ENCODE measurements around the gene SYNPO.

Gene SYNPO

DNA sequence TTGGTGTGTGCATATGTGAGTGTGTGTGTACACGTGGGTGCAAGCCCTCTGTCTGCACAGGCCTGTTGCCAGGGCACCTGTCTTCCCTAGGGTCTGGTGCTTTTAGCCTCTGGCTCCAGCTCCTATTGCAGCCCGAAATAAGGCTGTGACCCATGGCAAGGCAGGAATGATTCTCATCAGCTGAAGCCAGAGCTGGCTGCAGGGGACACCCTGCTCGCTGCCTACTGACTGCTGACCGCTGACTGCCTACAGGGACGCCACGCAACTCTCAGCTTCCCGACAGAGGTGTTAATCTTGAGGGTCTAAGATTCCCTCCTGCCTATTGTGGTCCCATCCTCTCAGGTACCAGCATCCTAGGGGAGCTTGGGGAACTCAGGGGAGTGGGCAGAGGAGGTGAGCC lies 20.6 kb downstream of the SYNPO start, which contains the start of gene MYOZ3:
MYOZ3 (plus strand) TSS at position 166 of the 400 bp plus-strand sequence. CDS start 1,691 bp downstream, outside the sequence.
- TF ChIP-seq, protein P1, sequence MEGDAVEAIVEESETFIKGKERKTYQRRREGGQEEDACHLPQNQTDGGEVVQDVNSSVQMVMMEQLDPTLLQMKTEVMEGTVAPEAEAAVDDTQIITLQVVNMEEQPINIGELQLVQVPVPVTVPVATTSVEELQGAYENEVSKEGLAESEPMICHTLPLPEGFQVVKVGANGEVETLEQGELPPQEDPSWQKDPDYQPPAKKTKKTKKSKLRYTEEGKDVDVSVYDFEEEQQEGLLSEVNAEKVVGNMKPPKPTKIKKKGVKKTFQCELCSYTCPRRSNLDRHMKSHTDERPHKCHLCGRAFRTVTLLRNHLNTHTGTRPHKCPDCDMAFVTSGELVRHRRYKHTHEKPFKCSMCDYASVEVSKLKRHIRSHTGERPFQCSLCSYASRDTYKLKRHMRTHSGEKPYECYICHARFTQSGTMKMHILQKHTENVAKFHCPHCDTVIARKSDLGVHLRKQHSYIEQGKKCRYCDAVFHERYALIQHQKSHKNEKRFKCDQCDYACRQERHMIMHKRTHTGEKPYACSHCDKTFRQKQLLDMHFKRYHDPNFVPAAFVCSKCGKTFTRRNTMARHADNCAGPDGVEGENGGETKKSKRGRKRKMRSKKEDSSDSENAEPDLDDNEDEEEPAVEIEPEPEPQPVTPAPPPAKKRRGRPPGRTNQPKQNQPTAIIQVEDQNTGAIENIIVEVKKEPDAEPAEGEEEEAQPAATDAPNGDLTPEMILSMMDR (IDR thresholded peaks at IDR 0.05; ENCODE audit: low read depth, low read length) = no peak
- no peak within 1 kb of the TSS for H3K4me3 ChIP-seq (ENCODE audit: low read depth, low read length)

DNA sequence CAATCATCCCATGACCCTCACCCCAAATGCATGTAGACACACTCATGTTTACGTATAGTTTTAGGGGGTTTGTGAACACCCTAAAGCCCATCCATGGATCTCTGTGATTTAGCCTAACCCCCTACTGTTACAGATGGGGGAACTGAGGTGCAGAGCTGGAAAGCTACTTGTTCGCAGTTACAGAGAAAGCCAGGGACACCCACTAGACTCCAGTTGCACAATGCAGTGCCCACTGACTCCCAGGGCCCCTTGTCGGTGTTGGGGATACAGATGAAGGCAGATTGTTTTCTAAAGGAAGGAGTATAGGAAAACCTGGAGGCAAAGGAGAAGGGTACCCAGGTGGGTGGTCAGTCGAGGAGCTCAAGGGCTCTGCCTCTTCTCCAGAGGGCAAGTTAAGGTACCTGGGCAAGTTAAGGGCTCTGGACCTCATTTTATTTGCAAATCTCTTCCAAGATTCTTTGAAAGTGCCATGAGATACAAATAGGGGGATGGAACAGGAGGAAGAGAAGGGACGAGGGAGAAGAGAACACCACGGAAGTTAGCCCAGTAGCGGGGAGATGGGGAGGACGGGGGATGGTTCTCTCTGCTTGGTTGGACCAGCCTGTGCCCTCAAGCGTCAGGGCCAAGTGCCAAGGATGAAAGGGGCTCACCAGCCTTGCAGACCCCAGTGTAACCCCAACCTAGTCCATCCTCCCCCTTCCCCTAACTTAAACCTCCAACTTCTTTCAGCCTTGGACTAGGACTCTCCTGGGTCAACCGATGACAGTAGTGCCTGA lies 21.5 kb downstream of the SYNPO start:
- TF ChIP-seq, protein P1 (IDR thresholded peaks at IDR 0.05; ENCODE audit: low read depth, low read length) = no peak
- H3K4me3 ChIP-seq (ENCODE audit: low read depth, low read length) = no peak overlapping the region

DNA sequence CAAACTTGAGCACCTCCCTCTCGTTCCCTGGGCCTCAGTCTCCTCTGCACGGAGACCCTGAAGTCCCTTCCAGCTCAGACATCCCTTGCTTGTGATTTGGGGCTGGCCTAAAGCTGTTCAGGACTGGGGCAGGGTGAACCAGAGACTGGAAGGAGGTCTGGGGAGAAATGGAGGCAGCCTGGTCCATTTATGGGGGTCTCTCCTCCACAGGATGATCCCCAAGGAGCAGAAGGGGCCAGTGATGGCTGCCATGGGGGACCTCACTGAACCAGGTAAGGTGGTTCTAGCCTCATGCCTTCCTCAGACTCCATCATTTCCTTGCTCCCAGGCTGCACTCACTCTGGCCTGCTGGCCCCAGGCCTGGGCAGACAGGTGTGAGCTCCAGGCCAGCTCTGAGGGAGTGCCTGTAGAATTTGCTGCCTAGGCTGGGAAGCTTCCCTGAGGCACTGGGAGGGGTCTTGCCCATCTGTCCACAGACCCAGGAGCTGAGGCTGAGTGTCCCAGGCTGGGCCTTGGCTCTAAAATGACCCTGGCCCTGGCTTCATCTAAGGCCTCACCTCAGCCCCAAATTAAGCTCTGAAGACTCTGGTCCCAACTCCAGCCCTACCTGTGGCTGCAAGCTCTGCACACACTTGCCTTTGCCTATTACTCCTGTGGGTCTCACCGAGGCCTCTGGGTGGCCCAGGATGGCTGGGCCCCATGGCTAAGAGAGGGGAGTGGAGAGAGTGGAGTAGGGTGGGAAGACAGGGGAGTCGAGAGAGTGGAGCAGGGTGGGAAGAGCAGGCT lies 22.5 kb downstream of the SYNPO start:
- TF ChIP-seq, protein P1 (IDR thresholded peaks at IDR 0.05; ENCODE audit: low read depth, low read length) = no peak
- H3K4me3 ChIP-seq (ENCODE audit: low read depth, low read length) = no peak overlapping the region

DNA sequence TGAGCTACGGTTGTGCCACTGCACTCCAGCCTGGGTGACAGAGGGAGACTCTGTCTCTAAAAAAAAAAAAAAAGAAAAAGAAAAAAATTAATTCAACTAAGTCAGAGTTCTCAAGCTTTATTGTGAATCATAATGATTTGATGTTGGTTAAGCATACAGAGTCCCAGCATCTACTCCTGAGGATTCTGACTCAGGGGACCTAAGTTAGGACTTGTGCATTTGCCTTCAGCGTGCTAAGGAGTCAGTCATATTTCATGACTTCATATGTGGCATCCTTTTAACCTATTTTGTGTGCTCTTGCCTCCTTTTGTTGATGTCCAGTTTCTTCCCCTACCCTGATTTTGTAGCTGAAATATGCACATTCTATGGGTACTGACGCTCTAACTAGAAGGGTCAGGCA lies 23.5 kb downstream of the SYNPO start:
- TF ChIP-seq, protein P1 (IDR thresholded peaks at IDR 0.05; ENCODE audit: low read depth, low read length) = no peak
- no peak overlapping the region for H3K4me3 ChIP-seq (ENCODE audit: low read depth, low read length)

DNA sequence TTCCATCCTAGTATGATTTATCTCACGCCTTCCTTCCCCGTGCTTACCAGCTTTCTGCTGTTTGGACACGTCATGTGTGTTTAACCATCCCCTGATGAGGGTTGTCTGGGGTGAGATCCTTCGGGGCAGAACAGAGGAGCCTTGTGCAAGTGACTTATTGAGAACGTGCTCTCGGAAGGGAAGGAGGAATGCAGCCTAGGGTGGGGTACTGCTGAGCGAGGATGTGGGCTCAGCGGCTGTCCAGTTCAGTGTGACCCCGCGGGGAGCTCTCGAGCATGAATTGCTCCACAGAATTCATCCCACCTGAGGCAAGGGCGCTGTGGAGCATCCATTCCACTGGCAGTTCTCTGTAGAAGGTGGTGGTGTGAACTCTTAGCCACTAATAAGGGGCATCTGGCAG lies 24.6 kb downstream of the SYNPO start:
- TF ChIP-seq, protein P1 (IDR thresholded peaks at IDR 0.05; ENCODE audit: low read depth, low read length) = no peak
- no peak overlapping the region for H3K4me3 ChIP-seq (ENCODE audit: low read depth, low read length)

DNA sequence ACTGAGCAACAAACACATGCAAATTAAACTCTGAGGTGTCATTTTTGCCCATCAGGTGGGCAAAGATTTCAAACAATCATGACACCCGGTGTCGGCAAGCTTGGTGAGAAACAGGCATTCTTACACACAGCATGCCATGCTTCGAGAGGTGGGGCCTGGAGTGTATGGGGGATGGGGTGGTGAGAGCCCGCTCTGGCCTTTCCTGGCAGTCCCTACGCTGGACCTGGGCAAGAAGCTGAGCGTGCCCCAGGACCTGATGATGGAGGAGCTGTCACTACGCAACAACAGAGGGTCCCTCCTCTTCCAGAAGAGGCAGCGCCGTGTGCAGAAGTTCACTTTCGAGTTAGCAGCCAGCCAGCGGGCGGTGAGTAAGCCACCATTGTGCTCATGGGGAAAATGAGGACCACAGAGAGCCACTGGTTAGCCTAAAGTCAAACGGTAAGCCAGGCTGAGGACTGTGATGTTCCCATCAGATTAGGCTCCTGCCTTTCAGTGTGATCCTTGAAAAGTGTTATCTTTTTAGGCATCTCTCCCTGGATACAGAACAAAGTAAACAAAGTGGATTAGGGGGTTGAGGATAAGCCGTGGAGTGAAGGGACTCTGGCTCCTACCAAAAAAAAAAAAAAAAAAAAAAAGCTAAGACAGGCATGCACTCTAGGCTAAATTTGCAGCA lies 30.0 kb downstream of the SYNPO start:
- TF ChIP-seq, protein P1 (IDR thresholded peaks at IDR 0.05; ENCODE audit: low read depth, low read length) = no peak

More for the DNA sequence above, 30.0 kb downstream of the SYNPO start:
- H3K4me3 ChIP-seq (ENCODE audit: low read depth, low read length) = no peak overlapping the region

All from WI38 (cell line).